Transverse colon (tissue), 3 donors: ENCODE data around the gene FANCE.

Source experiments
- EP300 ChIP-seq: sonication (generic); formaldehyde crosslinking; IDR thresholded peaks from one replicate; pipeline ENCODE4 v1.6.1; 2017; ENCODE audit warnings: antibody characterized with exemption, low read depth
- POLR2AphosphoS5 ChIP-seq, 3 donors: sonication (generic); formaldehyde crosslinking; IDR thresholded peaks; one replicate each; pipeline ENCODE4 v1.6.1; 2016; ENCODE audit warnings: antibody characterized with exemption in 3 of 3

DNA sequence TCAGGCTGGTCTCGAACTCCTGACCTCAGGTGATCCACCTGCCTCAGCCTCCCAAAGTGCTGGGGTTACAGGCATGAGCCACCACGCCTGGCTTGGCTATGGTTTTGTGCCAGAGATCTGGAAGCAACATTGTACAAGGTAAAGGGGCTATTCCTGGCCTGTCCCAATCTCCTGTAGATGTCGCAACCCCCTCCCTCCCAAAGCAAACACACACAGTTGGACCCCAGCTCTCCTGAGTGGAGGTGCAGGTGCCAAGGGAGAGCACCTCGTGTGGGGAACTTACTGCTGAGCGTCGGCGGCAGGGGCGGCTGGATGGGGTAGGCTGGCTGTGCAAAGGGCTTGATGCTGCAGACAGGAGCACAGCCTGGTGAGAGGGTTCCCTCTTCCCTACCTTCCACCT, 24.9 kb downstream of the FANCE start:
- TF ChIP-seq POLR2AphosphoS5 (IDR thresholded peaks at IDR 0.05) (no peak), EP300 (no peak)
